ENCODE measurements around the gene MRPL11. TPM values are rescaled to one million over a fixed set of nuclear protein-coding genes. Genes with fewer than 3 reads are reported as not detected.
"Not testable (repeated sequence)": the region's sequence is repeated elsewhere in the genome, so short reads cannot be mapped to it uniquely, and the experiment has no call there.

The MRPL11 gene
- total RNA-seq, 1 experiment from 2014 or later: 97.9 TPM

GRCh38 chr11:66464916-66465315 lies 26.3 kb upstream of the MRPL11 start:
- no TSS peak for BruUV-seq (replicated peaks)
- no peaks in the 10 kb centered on the region for H3K27me3 ChIP-seq (replicated peaks; ENCODE audit: insufficient read depth, low read depth, low read length, poor library complexity)
- no peak overlapping the region for H3K4me3 ChIP-seq (ENCODE audit: low read depth, low read length, poor library complexity, severe bottlenecking)
- intact Hi-C loops (cut with micrococcal nuclease; ENCODE audit: unreplicated experiment): no loop called here
- H3K4me1 ChIP-seq (ENCODE audit: insufficient read depth, low read length, poor library complexity, severe bottlenecking): no peaks in the 10 kb centered on the region
- DNase-seq (ENCODE audit: low spot score): no peak
- POLR2A ChIA-PET (ENCODE audit: low non-redundant PET): no interaction called here
- CTCF ChIA-PET: no interaction called here
- H3K9me3 ChIP-seq (ENCODE audit: low read depth, low read length, poor library complexity, severe bottlenecking): no peaks in the 10 kb centered on the region
- no peak overlapping the region for H3K27ac ChIP-seq (ENCODE audit: low read depth, low read length, poor library complexity, severe bottlenecking)
- TF ChIP-seq EZH2 (IDR thresholded peaks at IDR 0.05; ENCODE audit: borderline replicate concordance, low read depth, low read length, poor library complexity, severe bottlenecking) (no peak), CTCF (conservative IDR thresholded peaks at IDR 0.05; ENCODE audit: low read depth, low read length) (no peak)
- no peaks in the 10 kb centered on the region for H3K36me3 ChIP-seq (ENCODE audit: insufficient read depth, low read length, poor library complexity, severe bottlenecking)

GRCh38 chr11:66464116-66464515 lies 25.5 kb upstream of the MRPL11 start:
- H3K36me3 ChIP-seq (ENCODE audit: insufficient read depth, low read length, poor library complexity, severe bottlenecking); H3K27ac ChIP-seq (ENCODE audit: low read depth, low read length, poor library complexity, severe bottlenecking); CTCF ChIA-PET; H3K9me3 ChIP-seq (ENCODE audit: low read depth, low read length, poor library complexity, severe bottlenecking); H3K4me3 ChIP-seq (ENCODE audit: low read depth, low read length, poor library complexity, severe bottlenecking); intact Hi-C loops (cut with micrococcal nuclease; ENCODE audit: unreplicated experiment); POLR2A ChIA-PET (ENCODE audit: low non-redundant PET); H3K4me1 ChIP-seq (ENCODE audit: insufficient read depth, low read length, poor library complexity, severe bottlenecking); H3K27me3 ChIP-seq (replicated peaks; ENCODE audit: insufficient read depth, low read depth, low read length, poor library complexity); BruUV-seq (replicated peaks); DNase-seq (ENCODE audit: low spot score): not testable (repeated sequence)

- intact Hi-C loops (cut with micrococcal nuclease; ENCODE audit: unreplicated experiment): no loop called here
- POLR2A ChIA-PET (ENCODE audit: low non-redundant PET): no interaction called here
- CTCF ChIA-PET: no interaction called here
Observed at GRCh38 chr11:66462911-66463310, 24.3 kb upstream of the MRPL11 start.

More at GRCh38 chr11:66462911-66463310, 24.3 kb upstream of the MRPL11 start:
- Histone ChIP-seq H3K9me3 (ENCODE audit: low read depth, low read length, poor library complexity, severe bottlenecking) (no peaks in the 10 kb centered on the region), H3K4me1 (ENCODE audit: insufficient read depth, low read length, poor library complexity, severe bottlenecking) (no peaks in the 10 kb centered on the region), H3K36me3 (ENCODE audit: insufficient read depth, low read length, poor library complexity, severe bottlenecking) (no peaks in the 10 kb centered on the region), H3K4me3 (ENCODE audit: low read depth, low read length, poor library complexity, severe bottlenecking) (no peak overlapping the region), H3K27me3 (replicated peaks; ENCODE audit: insufficient read depth, low read depth, low read length, poor library complexity) (no peaks in the 10 kb centered on the region), H3K27ac (ENCODE audit: low read depth, low read length, poor library complexity, severe bottlenecking) (no peak overlapping the region)
- no peak for TF ChIP-seq EZH2 (IDR thresholded peaks at IDR 0.05; ENCODE audit: borderline replicate concordance, low read depth, low read length, poor library complexity, severe bottlenecking)
- no peak for TF ChIP-seq CTCF (conservative IDR thresholded peaks at IDR 0.05; ENCODE audit: low read depth, low read length)
- no TSS peak for BruUV-seq (replicated peaks)
- no peak for DNase-seq (ENCODE audit: low spot score)
